Fibroblast of peridontal ligament (primary cell): ENCODE data around the gene TMEM132D.

Experiments
- DNase-seq: peaks from one replicate; pipeline ENCODE4 v3.0.0-alpha.2; 2010; ENCODE audit errors: extremely low read depth

The TMEM132D gene

GRCh38 chr12:129184127-129184928, 719.5 kb downstream of the TMEM132D start:
- DNase-seq = no peak

- DNase-seq = no peak
Measured at GRCh38 chr12:129179941-129180553, 723.8 kb downstream of the TMEM132D start.

- DNase-seq = no peak
Measured at GRCh38 chr12:129169928-129170327, 733.9 kb downstream of the TMEM132D start.

- DNase-seq = no peak
Measured at GRCh38 chr12:129163861-129164260, 740.0 kb downstream of the TMEM132D start.

- DNase-seq = no peak
Measured at GRCh38 chr12:129163461-129163860, 740.4 kb downstream of the TMEM132D start.

GRCh38 chr12:129162805-129163204, 741.0 kb downstream of the TMEM132D start:
- no peak for DNase-seq

- DNase-seq = no peak
Measured at GRCh38 chr12:129161511-129161910, 742.3 kb downstream of the TMEM132D start.

GRCh38 chr12:129160282-129160681, 743.5 kb downstream of the TMEM132D start:
- no peak for DNase-seq

GRCh38 chr12:129152351-129153104, 751.3 kb downstream of the TMEM132D start:
- DNase-seq = no peak

- DNase-seq = no peak
Measured at GRCh38 chr12:129150721-129151120, 753.1 kb downstream of the TMEM132D start.

- no peak for DNase-seq
Measured at GRCh38 chr12:129145381-129145780, 758.4 kb downstream of the TMEM132D start.

- no peak for DNase-seq
Measured at GRCh38 chr12:129138776-129139175, 765.0 kb downstream of the TMEM132D start.

- no peak for DNase-seq
Measured at GRCh38 chr12:129136694-129137325, 767.0 kb downstream of the TMEM132D start.

GRCh38 chr12:129127771-129128170, 776.1 kb downstream of the TMEM132D start:
- no peak for DNase-seq

GRCh38 chr12:129127211-129127610, 776.6 kb downstream of the TMEM132D start:
- no peak for DNase-seq

GRCh38 chr12:129119537-129119936, 784.3 kb downstream of the TMEM132D start:
- no peak for DNase-seq

GRCh38 chr12:129115558-129115957, 788.3 kb downstream of the TMEM132D start:
- no peak for DNase-seq

- no peak for DNase-seq
Measured at GRCh38 chr12:129110575-129110974, 793.2 kb downstream of the TMEM132D start.

- DNase-seq = no peak
Measured at GRCh38 chr12:129109174-129110001, 794.4 kb downstream of the TMEM132D start.

GRCh38 chr12:129106772-129107171, 797.1 kb downstream of the TMEM132D start:
- DNase-seq = no peak

- no peak for DNase-seq
Measured at GRCh38 chr12:129103231-129103630, 800.6 kb downstream of the TMEM132D start.
